ENCODE results near the gene SOX18. TPM values are rescaled to one million over a fixed set of nuclear protein-coding genes. Genes with fewer than 3 reads are reported as not detected.

Gene SOX18
- total RNA-seq, 4 donors from 2014 or later, result 4.4 to 13.3 (median 7.1) TPM

DNA sequence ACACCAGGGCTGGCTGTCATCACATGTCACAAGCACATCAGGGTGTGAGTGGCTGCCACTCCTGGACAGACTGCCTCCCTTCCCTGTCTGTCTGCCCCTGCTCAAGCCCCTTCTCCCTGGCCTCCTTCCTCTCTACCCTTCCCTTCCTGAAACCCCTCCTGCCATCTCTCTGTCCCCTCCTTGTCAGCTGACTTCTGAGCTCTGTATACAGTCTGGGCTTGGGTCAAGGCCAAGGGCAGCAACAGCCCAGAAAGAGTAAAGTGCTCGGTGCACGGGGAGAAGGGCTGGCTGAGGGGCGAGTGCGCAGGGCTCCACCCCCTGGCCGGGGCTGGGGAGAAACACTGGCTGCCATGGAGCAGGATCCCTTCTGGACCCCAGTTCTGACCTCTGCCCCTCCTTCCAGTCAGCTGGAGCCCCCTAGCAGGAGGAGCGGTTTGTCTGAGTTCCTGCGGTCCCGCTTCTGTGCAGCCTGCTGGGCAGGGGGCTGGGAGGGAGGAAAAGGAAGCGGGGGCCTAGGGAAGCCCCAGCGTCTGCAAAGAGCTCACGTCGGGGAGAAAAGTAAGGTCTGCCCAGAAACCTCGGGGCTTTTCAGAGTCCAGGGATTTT, 32.8 kb upstream of the SOX18 start:
- H3K9me3 ChIP-seq, result peaks cover 0 to 3% (median 0%) of the 10 kb centered on the region in 3 donors
- WGBS, 2 donors (ENCODE audit: low coverage in 1 of 2), result no CpG with 5 or more reads among the region's 13 CpGs
- H3K4me3 ChIP-seq, result no peak overlapping the region
- no peak for ATAC-seq
- H3K4me1 ChIP-seq, result peaks cover 0 to 58% (median 25%) of the 10 kb centered on the region in 3 donors
- H3K27ac ChIP-seq, result no peak overlapping the region
- no peaks in the 10 kb centered on the region for H3K36me3 ChIP-seq
- peaks cover 37% of the 10 kb centered on the region for H3K27me3 ChIP-seq
- TF ChIP-seq POLR2AphosphoS5 (IDR thresholded peaks at IDR 0.05), result no peak
- TF ChIP-seq, protein P1, sequence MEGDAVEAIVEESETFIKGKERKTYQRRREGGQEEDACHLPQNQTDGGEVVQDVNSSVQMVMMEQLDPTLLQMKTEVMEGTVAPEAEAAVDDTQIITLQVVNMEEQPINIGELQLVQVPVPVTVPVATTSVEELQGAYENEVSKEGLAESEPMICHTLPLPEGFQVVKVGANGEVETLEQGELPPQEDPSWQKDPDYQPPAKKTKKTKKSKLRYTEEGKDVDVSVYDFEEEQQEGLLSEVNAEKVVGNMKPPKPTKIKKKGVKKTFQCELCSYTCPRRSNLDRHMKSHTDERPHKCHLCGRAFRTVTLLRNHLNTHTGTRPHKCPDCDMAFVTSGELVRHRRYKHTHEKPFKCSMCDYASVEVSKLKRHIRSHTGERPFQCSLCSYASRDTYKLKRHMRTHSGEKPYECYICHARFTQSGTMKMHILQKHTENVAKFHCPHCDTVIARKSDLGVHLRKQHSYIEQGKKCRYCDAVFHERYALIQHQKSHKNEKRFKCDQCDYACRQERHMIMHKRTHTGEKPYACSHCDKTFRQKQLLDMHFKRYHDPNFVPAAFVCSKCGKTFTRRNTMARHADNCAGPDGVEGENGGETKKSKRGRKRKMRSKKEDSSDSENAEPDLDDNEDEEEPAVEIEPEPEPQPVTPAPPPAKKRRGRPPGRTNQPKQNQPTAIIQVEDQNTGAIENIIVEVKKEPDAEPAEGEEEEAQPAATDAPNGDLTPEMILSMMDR (IDR thresholded peaks at IDR 0.05), result no peak
- no peak for TF ChIP-seq POLR2A (IDR thresholded peaks at IDR 0.05)
- TF ChIP-seq EP300 (IDR thresholded peaks at IDR 0.05), result no peak

DNA sequence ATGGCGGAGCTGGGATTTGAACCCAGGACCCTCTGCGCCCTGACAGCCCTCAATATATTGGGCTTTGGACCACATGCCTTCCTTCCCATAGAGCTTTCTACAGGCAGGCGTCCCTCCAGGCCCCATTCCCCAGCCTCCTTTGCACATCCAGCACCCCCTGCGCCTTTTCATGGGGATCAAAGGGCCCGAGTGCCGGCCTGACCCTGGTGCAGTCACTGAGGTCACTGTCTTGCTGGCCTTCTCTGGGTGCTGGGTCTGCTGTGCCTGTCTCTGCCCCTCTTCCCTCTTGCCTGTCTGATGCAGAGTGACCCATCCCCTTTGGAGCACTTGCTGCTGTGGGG, 32.2 kb upstream of the SOX18 start:
- H3K9me3 ChIP-seq, result no peaks in the 10 kb centered on the region
- H3K36me3 ChIP-seq, result no peaks in the 10 kb centered on the region
- peaks cover 37% of the 10 kb centered on the region for H3K27me3 ChIP-seq
- H3K4me3 ChIP-seq, result no peak overlapping the region
- ATAC-seq, result no peak
- TF ChIP-seq, protein P1 (IDR thresholded peaks at IDR 0.05), result no peak
- no peak for TF ChIP-seq POLR2A (IDR thresholded peaks at IDR 0.05)
- TF ChIP-seq EP300 (IDR thresholded peaks at IDR 0.05), result no peak
- TF ChIP-seq POLR2AphosphoS5 (IDR thresholded peaks at IDR 0.05), result no peak
- no peak overlapping the region for H3K27ac ChIP-seq
- 80% methylated on average over 6 of the region's 6 CpGs; no CpG with 5 or more reads in 1 of the 2 donors for WGBS, 2 donors (ENCODE audit: low coverage in 1 of 2)
- H3K4me1 ChIP-seq, result peaks cover 0 to 58% (median 25%) of the 10 kb centered on the region in 3 donors

DNA sequence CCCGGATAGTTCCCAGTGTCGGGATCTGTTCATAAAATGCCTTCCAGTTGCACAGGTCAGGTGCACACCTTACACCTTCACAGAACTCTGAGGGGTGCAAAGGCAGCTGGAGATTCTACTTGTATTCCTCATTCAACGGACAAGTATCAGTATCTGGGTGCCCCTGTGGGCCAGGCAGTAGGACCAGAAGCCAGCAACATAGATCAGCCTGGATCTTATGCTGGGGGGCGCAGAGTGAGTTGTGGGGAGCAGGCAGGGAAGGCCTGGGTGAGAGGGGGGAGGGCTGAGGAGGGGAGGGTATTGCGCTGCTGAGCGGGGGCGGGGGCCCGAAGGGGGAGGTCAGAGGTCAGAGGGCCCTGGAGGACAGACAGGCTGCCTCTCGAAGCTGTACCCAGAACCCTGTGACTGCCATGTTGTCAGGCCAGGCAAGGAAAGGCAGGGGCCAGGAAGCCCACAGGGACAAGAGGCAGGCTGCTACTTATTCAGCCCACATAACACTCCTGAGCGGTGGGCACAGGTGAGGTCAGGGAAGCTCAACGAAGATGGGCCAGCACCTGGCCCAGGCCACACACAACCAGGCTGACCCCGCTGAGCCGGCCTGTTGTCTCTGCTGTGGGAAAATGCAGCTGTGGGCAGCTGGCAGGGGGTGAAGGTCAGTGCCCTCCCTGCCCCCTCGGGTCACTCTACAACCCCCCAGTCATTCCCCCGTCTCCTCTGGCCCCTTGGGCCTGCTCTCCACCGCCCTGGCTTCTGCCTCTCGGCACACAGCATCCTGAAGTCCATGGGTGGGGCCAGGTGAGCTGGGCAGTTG, 31.6 kb upstream of the SOX18 start:
- Histone ChIP-seq H3K27me3 (peaks cover 33% of the 10 kb centered on the region), H3K27ac (peak overlapping the region in 2 of 4 donors; percentile 82), H3K9me3 (no peaks in the 10 kb centered on the region), H3K4me1 (peaks cover 0 to 58% (median 25%) of the 10 kb centered on the region in 3 donors), H3K4me3 (peak overlapping the region in 1 of 2 donors; percentile 78), H3K36me3 (no peaks in the 10 kb centered on the region)
- no peak for ATAC-seq
- WGBS, 2 donors (ENCODE audit: low coverage in 1 of 2), result 37 to 80% methylated on average over 2 to 7 of the region's 17 CpGs
- TF ChIP-seq EP300 (IDR thresholded peaks at IDR 0.05) (no peak), POLR2A (IDR thresholded peaks at IDR 0.05) (no peak), POLR2AphosphoS5 (IDR thresholded peaks at IDR 0.05) (no peak)
- TF ChIP-seq, protein P1 (IDR thresholded peaks at IDR 0.05), result no peak

DNA sequence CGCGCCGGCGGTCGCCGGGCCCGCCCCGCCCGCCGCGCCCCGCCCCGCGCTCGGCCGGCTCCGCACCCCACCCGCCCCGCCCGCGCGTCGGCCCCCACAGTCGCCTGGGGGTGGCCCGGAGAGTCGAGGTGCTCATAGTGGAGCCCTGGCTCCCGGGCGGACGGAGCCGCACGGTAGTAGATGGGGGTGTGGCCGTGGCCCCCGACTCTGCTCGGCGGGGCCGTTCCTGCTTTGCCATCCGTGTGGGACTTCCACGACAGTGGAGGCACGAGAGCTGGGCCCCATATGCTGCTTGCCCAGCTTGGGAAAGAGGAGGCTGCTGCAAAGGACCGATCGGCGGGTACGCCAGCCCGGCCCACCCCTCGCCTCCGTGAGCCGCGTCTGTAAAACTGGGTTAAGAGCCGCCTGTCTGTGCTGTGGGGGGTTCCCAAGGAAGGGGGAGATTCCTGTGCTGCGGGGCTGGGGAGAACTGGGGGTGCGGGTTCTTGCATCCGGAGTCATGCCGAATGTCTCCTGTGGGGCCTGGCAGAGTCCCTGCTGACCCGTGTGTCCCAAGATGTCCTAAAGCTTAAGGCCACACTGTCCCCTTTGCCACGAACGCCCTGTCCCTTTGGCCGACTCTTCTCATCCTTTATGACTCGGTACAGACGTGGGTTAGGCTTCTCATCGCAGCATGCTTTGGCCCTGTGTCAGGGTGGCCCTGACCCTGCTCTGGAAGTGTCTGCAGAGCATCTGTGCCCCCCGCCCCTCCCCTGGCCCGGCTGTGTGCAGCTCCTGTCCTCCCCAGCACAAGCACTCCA, 30.8 kb upstream of the SOX18 start, which contains the start of gene OPRL1:
OPRL1 (plus strand) TSS at position 70 of the 800 bp plus-strand sequence. CDS start 12,639 bp downstream, outside the sequence.
- peaks cover 0 to 4% of the 10 kb centered on the region in 2 donors for H3K36me3 ChIP-seq
- peak within 1 kb of the TSS; percentile 34 to 78 for H3K4me3 ChIP-seq
- H3K27me3 ChIP-seq, result peaks cover 26% of the 10 kb centered on the region
- peaks cover 0 to 58% (median 25%) of the 10 kb centered on the region in 3 donors for H3K4me1 ChIP-seq
- peak within 1 kb of the TSS in 3 of 4 donors; percentile 77 to 83 (median 82) for H3K27ac ChIP-seq
- TF ChIP-seq, protein P1 (IDR thresholded peaks at IDR 0.05), result no peak
- no peak for TF ChIP-seq EP300 (IDR thresholded peaks at IDR 0.05)
- no peak for TF ChIP-seq POLR2A (IDR thresholded peaks at IDR 0.05)
- WGBS, 2 donors (ENCODE audit: low coverage in 1 of 2), result 0 to 16% methylated on average over 1 to 5 of the region's 62 CpGs
- H3K9me3 ChIP-seq, result no peaks in the 10 kb centered on the region
- peak; percentile 4 for ATAC-seq

Data from gastroesophageal sphincter (tissue), 4 donors.